HEK293 (cell line): ENCODE measurements around the gene PDIA6.

Experiments
- CTCF ChIP-seq: fragments of 450-650 bp; formaldehyde crosslinking; IDR thresholded peaks from 2 replicates; pipeline ENCODE4 v1.5.1; 2016; ENCODE audit warnings: missing biosample characterization, missing genetic modification characterization
- REST ChIP-seq: fragments of 450-650 bp; formaldehyde crosslinking; IDR thresholded peaks from 2 replicates; pipeline ENCODE4 v1.5.1; 2016; ENCODE audit warnings: missing biosample characterization, missing genetic modification characterization
- ZBTB21 ChIP-seq: fragments of 450-650 bp; formaldehyde crosslinking; IDR thresholded peaks from 2 replicates; pipeline ENCODE4 v1.5.1; 2017; ENCODE audit warnings: missing biosample characterization, missing genetic modification characterization
- ZNF157 ChIP-seq: fragments of 450-650 bp; formaldehyde crosslinking; IDR thresholded peaks from 2 replicates; pipeline ENCODE4 v1.5.1; 2016; ENCODE audit warnings: missing biosample characterization, missing genetic modification characterization
- ZNF174 ChIP-seq: fragments of 450-650 bp; formaldehyde crosslinking; IDR thresholded peaks from 2 replicates; pipeline ENCODE4 v1.5.0; 2017; ENCODE audit warnings: missing biosample characterization, mild to moderate bottlenecking, missing genetic modification characterization
- ZNF488 ChIP-seq: fragments of 450-650 bp; formaldehyde crosslinking; IDR thresholded peaks from 2 replicates; pipeline ENCODE4 v1.5.1; 2016; ENCODE audit warnings: missing biosample characterization, missing genetic modification characterization
- ZNF747 ChIP-seq: fragments of 450-650 bp; formaldehyde crosslinking; IDR thresholded peaks from 2 replicates; pipeline ENCODE4 v1.5.1; 2016; ENCODE audit warnings: missing biosample characterization, missing genetic modification characterization
- TF ChIP-seq, protein P1 (sequence below): sonication (generic); formaldehyde crosslinking; IDR thresholded peaks from 2 replicates; pipeline ENCODE4 v1.8.1; 2022; ENCODE audit warnings: mild to moderate bottlenecking, moderate library complexity, missing genetic modification reagents
- TF ChIP-seq, protein P2 (sequence below): fragments of 450-650 bp; formaldehyde crosslinking; IDR thresholded peaks from 2 replicates; pipeline ENCODE4 v1.5.1; 2016; ENCODE audit warnings: missing biosample characterization, missing genetic modification characterization
- TF ChIP-seq, protein P3 (sequence below): fragments of 450-650 bp; formaldehyde crosslinking; IDR thresholded peaks from 2 replicates; pipeline ENCODE4 v1.5.1; 2016; ENCODE audit warnings: missing biosample characterization, missing genetic modification characterization

GRCh38 chr2:10812362-10813162 is at the start of gene PDIA6:
- no peak for TF ChIP-seq ZBTB21 (tag by site-specific recombination)
- TF ChIP-seq CTCF (tag by site-specific recombination), result no peak
- TF ChIP-seq, protein P1, sequence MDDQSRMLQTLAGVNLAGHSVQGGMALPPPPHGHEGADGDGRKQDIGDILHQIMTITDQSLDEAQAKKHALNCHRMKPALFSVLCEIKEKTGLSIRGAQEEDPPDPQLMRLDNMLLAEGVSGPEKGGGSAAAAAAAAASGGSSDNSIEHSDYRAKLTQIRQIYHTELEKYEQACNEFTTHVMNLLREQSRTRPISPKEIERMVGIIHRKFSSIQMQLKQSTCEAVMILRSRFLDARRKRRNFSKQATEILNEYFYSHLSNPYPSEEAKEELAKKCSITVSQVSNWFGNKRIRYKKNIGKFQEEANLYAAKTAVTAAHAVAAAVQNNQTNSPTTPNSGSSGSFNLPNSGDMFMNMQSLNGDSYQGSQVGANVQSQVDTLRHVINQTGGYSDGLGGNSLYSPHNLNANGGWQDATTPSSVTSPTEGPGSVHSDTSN (CRISPR knock-in tag), result peak; percentile 98
- TF ChIP-seq ZNF488 (tag by site-specific recombination), result no peak
- TF ChIP-seq, protein P2, sequence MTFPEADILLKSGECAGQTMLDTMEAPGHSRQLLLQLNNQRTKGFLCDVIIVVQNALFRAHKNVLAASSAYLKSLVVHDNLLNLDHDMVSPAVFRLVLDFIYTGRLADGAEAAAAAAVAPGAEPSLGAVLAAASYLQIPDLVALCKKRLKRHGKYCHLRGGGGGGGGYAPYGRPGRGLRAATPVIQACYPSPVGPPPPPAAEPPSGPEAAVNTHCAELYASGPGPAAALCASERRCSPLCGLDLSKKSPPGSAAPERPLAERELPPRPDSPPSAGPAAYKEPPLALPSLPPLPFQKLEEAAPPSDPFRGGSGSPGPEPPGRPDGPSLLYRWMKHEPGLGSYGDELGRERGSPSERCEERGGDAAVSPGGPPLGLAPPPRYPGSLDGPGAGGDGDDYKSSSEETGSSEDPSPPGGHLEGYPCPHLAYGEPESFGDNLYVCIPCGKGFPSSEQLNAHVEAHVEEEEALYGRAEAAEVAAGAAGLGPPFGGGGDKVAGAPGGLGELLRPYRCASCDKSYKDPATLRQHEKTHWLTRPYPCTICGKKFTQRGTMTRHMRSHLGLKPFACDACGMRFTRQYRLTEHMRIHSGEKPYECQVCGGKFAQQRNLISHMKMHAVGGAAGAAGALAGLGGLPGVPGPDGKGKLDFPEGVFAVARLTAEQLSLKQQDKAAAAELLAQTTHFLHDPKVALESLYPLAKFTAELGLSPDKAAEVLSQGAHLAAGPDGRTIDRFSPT (tag by site-specific recombination), result no peak
- TF ChIP-seq, protein P3, sequence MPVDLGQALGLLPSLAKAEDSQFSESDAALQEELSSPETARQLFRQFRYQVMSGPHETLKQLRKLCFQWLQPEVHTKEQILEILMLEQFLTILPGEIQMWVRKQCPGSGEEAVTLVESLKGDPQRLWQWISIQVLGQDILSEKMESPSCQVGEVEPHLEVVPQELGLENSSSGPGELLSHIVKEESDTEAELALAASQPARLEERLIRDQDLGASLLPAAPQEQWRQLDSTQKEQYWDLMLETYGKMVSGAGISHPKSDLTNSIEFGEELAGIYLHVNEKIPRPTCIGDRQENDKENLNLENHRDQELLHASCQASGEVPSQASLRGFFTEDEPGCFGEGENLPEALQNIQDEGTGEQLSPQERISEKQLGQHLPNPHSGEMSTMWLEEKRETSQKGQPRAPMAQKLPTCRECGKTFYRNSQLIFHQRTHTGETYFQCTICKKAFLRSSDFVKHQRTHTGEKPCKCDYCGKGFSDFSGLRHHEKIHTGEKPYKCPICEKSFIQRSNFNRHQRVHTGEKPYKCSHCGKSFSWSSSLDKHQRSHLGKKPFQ (tag by site-specific recombination), result no peak
- TF ChIP-seq ZNF157, result no peak
- no peak for TF ChIP-seq ZNF747 (tag by site-specific recombination)
- TF ChIP-seq ZNF174 (tag by site-specific recombination), result no peak
- TF ChIP-seq REST (tag by site-specific recombination), result no peak
